GM19025 (cell line): ENCODE results near the gene NRG3.

Source experiments
- ATAC-seq: cut with Tn5 transposase; IDR thresholded peaks from one replicate; pipeline ENCODE4 v1.9.1; 2021; ENCODE audit warnings: mild to moderate bottlenecking, low read depth, moderate library complexity; ENCODE audit not compliant: unreplicated experiment

NRG3 gene

GRCh38 chr10:82866424-82867020 lies 991.5 kb downstream of the NRG3 start:
- no peak for ATAC-seq

GRCh38 chr10:82867056-82867455 lies 992.1 kb downstream of the NRG3 start:
- no peak for ATAC-seq

- no peak for ATAC-seq
Measured at GRCh38 chr10:82874671-82875070, 999.7 kb downstream of the NRG3 start.

GRCh38 chr10:82880776-82881290 lies 1005.8 kb downstream of the NRG3 start:
- ATAC-seq, result no peak

- ATAC-seq, result no peak
Measured at GRCh38 chr10:82882722-82883121, 1007.7 kb downstream of the NRG3 start.

GRCh38 chr10:82883603-82884002 lies 1008.6 kb downstream of the NRG3 start:
- no peak for ATAC-seq

GRCh38 chr10:82887488-82887887 lies 1012.5 kb downstream of the NRG3 start:
- ATAC-seq, result no peak

GRCh38 chr10:82888809-82889455 lies 1013.9 kb downstream of the NRG3 start:
- ATAC-seq, result no peak

GRCh38 chr10:82889728-82890127 lies 1014.7 kb downstream of the NRG3 start:
- ATAC-seq, result no peak

GRCh38 chr10:82890573-82890972 lies 1015.6 kb downstream of the NRG3 start:
- ATAC-seq, result no peak

GRCh38 chr10:82908096-82908495 lies 1033.1 kb downstream of the NRG3 start:
- no peak for ATAC-seq

GRCh38 chr10:82908751-82909150 lies 1033.8 kb downstream of the NRG3 start:
- ATAC-seq, result no peak

GRCh38 chr10:82910301-82910700 lies 1035.3 kb downstream of the NRG3 start:
- no peak for ATAC-seq

- no peak for ATAC-seq
Measured at GRCh38 chr10:82914655-82915136, 1039.7 kb downstream of the NRG3 start.

GRCh38 chr10:82916941-82917340 lies 1041.9 kb downstream of the NRG3 start:
- ATAC-seq, result no peak

- ATAC-seq, result no peak
Measured at GRCh38 chr10:82918022-82918421, 1043.0 kb downstream of the NRG3 start.

- ATAC-seq, result no peak
Measured at GRCh38 chr10:82922046-82922445, 1047.1 kb downstream of the NRG3 start.

- ATAC-seq, result no peak
Measured at GRCh38 chr10:82922755-82923154, 1047.8 kb downstream of the NRG3 start.

GRCh38 chr10:82924711-82925110 lies 1049.7 kb downstream of the NRG3 start:
- no peak for ATAC-seq

- no peak for ATAC-seq
Measured at GRCh38 chr10:82925547-82925946, 1050.6 kb downstream of the NRG3 start.

- no peak for ATAC-seq
Measured at GRCh38 chr10:82932451-82932850, 1057.5 kb downstream of the NRG3 start.

GRCh38 chr10:82934429-82934828 lies 1059.4 kb downstream of the NRG3 start:
- ATAC-seq, result no peak
